ENCODE results near the gene SLC13A5.
A peak's percentile ranks its signal among the peaks of the same experiment; 100 is the strongest.
"Not testable (repeated sequence)": the region's sequence is repeated elsewhere in the genome, so short reads cannot be mapped to it uniquely, and the experiment has no call there.

Gene SLC13A5

GRCh38 chr17:6748617-6749016 lies 35.4 kb upstream of the SLC13A5 start:
- Histone ChIP-seq H3K27ac (ENCODE audit: low read depth, low read length) (no peak overlapping the region), H3K27me3 (ENCODE audit: insufficient read depth, low read length) (peaks cover 13% of the 10 kb centered on the region; the same call in 1 of the 2 replicates), H3K4me1 (ENCODE audit: control insufficient read depth, insufficient read depth, low read length, unreplicated experiment) (peaks cover 19% of the 10 kb centered on the region), H3K36me3 (ENCODE audit: insufficient read depth, low read length) (no peaks in the 10 kb centered on the region), H2AFZ (ENCODE audit: low read length, unreplicated experiment) (no peak overlapping the region), H3K4me3 (ENCODE audit: low read depth, low read length) (no peak overlapping the region), H3K79me2 (ENCODE audit: control insufficient read depth, insufficient read depth, low read length, unreplicated experiment) (no peaks in the 10 kb centered on the region)

GRCh38 chr17:6746665-6747064 lies 33.5 kb upstream of the SLC13A5 start:
- not testable (repeated sequence) for H3K36me3 ChIP-seq (ENCODE audit: insufficient read depth, low read length); H3K4me3 ChIP-seq (ENCODE audit: low read depth, low read length); H3K79me2 ChIP-seq (ENCODE audit: control insufficient read depth, insufficient read depth, low read length, unreplicated experiment); H3K27ac ChIP-seq (ENCODE audit: low read depth, low read length); H3K4me1 ChIP-seq (ENCODE audit: control insufficient read depth, insufficient read depth, low read length, unreplicated experiment); H2AFZ ChIP-seq (ENCODE audit: low read length, unreplicated experiment)
- H3K27me3 ChIP-seq (ENCODE audit: insufficient read depth, low read length): peaks cover 32% of the 10 kb centered on the region

GRCh38 chr17:6729531-6729930 lies 16.4 kb upstream of the SLC13A5 start:
- H3K27me3 ChIP-seq (ENCODE audit: insufficient read depth, low read length): peaks cover 66% of the 10 kb centered on the region
- no peak overlapping the region for H2AFZ ChIP-seq (ENCODE audit: low read length, unreplicated experiment)
- H3K27ac ChIP-seq (ENCODE audit: low read depth, low read length): no peak overlapping the region
- H3K4me1 ChIP-seq (ENCODE audit: control insufficient read depth, insufficient read depth, low read length, unreplicated experiment): no peaks in the 10 kb centered on the region
- H3K79me2 ChIP-seq (ENCODE audit: control insufficient read depth, insufficient read depth, low read length, unreplicated experiment): no peaks in the 10 kb centered on the region
- H3K36me3 ChIP-seq (ENCODE audit: insufficient read depth, low read length): no peaks in the 10 kb centered on the region
- no peak overlapping the region for H3K4me3 ChIP-seq (ENCODE audit: low read depth, low read length)

- H3K36me3 ChIP-seq (ENCODE audit: insufficient read depth, low read length): no peaks in the 10 kb centered on the region
- no peak overlapping the region for H2AFZ ChIP-seq (ENCODE audit: low read length, unreplicated experiment)
- no peak overlapping the region for H3K4me3 ChIP-seq (ENCODE audit: low read depth, low read length)
- no peaks in the 10 kb centered on the region for H3K4me1 ChIP-seq (ENCODE audit: control insufficient read depth, insufficient read depth, low read length, unreplicated experiment)
- H3K27ac ChIP-seq (ENCODE audit: low read depth, low read length): no peak overlapping the region
- peaks cover 65% of the 10 kb centered on the region for H3K27me3 ChIP-seq (ENCODE audit: insufficient read depth, low read length)
- no peaks in the 10 kb centered on the region for H3K79me2 ChIP-seq (ENCODE audit: control insufficient read depth, insufficient read depth, low read length, unreplicated experiment)
Measured at GRCh38 chr17:6724009-6724408, 10.8 kb upstream of the SLC13A5 start.

DNA sequence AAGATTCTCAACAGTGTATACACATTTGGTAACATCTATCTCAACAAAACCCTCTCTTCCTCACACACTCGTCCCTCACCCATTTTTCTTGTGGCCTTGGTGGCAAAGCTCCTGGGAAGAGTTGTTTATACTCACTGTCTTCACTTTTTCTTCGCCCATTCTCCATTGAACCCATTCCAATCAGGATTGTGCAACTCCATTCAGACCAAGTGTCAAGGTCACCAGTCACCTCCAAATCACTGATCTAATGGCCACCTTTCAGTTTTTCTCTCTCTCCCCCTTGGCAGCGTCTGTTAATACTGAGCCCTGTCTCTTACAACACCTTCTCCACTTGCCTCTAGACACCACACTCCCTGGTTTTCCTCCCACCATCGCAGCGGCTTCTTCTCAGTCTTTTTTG lies 8.6 kb upstream of the SLC13A5 start:
- no peaks in the 10 kb centered on the region for H3K4me1 ChIP-seq (ENCODE audit: control insufficient read depth, insufficient read depth, low read length, unreplicated experiment)
- H2AFZ ChIP-seq (ENCODE audit: low read length, unreplicated experiment): no peak overlapping the region
- no peak overlapping the region for H3K4me3 ChIP-seq (ENCODE audit: low read depth, low read length)
- H3K27me3 ChIP-seq (ENCODE audit: insufficient read depth, low read length): peaks cover 56% of the 10 kb centered on the region
- no peaks in the 10 kb centered on the region for H3K36me3 ChIP-seq (ENCODE audit: insufficient read depth, low read length)
- H3K27ac ChIP-seq (ENCODE audit: low read depth, low read length): no peak overlapping the region
- H3K79me2 ChIP-seq (ENCODE audit: control insufficient read depth, insufficient read depth, low read length, unreplicated experiment): no peaks in the 10 kb centered on the region

- Histone ChIP-seq H3K4me1 (ENCODE audit: control insufficient read depth, insufficient read depth, low read length, unreplicated experiment) (no peaks in the 10 kb centered on the region), H3K4me3 (ENCODE audit: low read depth, low read length) (no peak overlapping the region), H2AFZ (ENCODE audit: low read length, unreplicated experiment) (no peak overlapping the region), H3K79me2 (ENCODE audit: control insufficient read depth, insufficient read depth, low read length, unreplicated experiment) (no peaks in the 10 kb centered on the region), H3K36me3 (ENCODE audit: insufficient read depth, low read length) (no peaks in the 10 kb centered on the region), H3K27me3 (ENCODE audit: insufficient read depth, low read length) (peaks cover 58% of the 10 kb centered on the region), H3K27ac (ENCODE audit: low read depth, low read length) (no peak overlapping the region)
Measured at GRCh38 chr17:6716736-6717135, 3.6 kb upstream of the SLC13A5 start.

DNA sequence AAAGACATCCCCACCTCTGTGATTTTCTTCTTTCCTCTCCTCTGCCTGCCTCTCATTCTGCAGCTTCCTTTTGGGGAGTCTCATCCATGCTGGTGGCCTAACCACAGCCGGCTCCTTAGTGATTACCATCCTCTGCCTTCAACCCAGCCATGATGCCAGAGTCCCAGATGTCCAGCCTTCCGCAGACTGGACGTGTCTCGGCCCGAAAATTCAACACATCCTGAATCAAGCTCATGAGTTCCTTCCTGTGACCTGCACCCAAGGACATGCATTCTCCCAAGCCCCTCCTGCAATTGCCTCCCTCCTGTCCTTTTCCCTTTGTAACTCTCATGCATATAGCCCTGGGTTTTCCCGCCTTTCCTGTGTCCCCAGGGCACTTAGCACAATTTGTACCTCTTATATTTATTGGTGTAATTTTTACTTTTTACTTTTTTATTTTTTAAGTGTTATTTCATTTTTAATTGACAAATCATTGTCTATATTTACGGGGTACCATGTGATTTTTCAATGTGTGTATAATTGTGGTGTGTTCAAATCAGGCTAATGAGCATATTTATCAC lies 1.2 kb upstream of the SLC13A5 start:
- H3K79me2 ChIP-seq (ENCODE audit: control insufficient read depth, insufficient read depth, low read length, unreplicated experiment): no peaks in the 10 kb centered on the region

DNA sequence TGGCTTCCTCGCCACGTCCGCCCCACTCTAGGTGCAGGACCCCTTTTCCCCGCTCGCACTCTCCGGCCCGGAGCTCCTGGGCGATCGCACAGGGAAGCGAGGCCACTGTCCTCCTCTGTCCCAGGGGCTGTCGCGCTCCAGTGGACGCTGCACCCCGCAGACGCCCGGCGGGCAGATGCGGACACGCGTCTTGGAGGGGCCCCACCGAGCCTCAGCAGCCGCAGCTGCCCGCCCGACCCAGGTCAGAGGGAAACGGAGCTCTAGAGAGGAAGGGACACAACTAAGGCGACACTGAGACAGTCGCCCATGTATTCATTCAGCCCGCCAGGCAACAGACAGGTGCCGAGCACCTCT lies 726 bp upstream of the SLC13A5 start:
- Histone ChIP-seq H3K4me3 (ENCODE audit: low read depth, low read length) (peak overlapping the region; percentile 61), H2AFZ (ENCODE audit: low read length, unreplicated experiment) (peak overlapping the region; percentile 51), H3K27ac (ENCODE audit: low read depth, low read length) (no peak overlapping the region), H3K27me3 (ENCODE audit: insufficient read depth, low read length) (peaks cover 48% of the 10 kb centered on the region), H3K36me3 (ENCODE audit: insufficient read depth, low read length) (no peaks in the 10 kb centered on the region), H3K4me1 (ENCODE audit: control insufficient read depth, insufficient read depth, low read length, unreplicated experiment) (no peaks in the 10 kb centered on the region), H3K79me2 (ENCODE audit: control insufficient read depth, insufficient read depth, low read length, unreplicated experiment) (no peaks in the 10 kb centered on the region)

More for the DNA sequence above, 1.2 kb upstream of the SLC13A5 start:
- H3K36me3 ChIP-seq (ENCODE audit: insufficient read depth, low read length): no peaks in the 10 kb centered on the region
- no peak overlapping the region for H2AFZ ChIP-seq (ENCODE audit: low read length, unreplicated experiment)
- no peak overlapping the region for H3K27ac ChIP-seq (ENCODE audit: low read depth, low read length)
- H3K4me1 ChIP-seq (ENCODE audit: control insufficient read depth, insufficient read depth, low read length, unreplicated experiment): no peaks in the 10 kb centered on the region
- no peak overlapping the region for H3K4me3 ChIP-seq (ENCODE audit: low read depth, low read length)
- H3K27me3 ChIP-seq (ENCODE audit: insufficient read depth, low read length): peaks cover 52% of the 10 kb centered on the region

DNA sequence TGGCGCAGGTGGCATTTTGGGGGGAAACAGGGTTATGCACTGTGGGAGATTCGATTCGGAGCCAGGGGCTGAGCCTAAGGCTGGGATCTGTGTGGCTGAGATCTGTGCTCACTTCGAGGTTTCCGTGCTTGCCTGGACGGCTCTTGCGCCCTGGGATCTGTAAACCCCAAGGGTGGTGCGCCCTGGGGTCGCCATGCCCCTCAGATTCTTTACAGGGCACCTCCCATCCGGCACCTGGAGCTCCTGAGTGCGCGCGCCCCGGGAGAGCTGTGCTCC lies 377 bp downstream of the SLC13A5 start:
- Histone ChIP-seq H3K79me2 (ENCODE audit: control insufficient read depth, insufficient read depth, low read length, unreplicated experiment) (no peaks in the 10 kb centered on the region), H3K36me3 (ENCODE audit: insufficient read depth, low read length) (no peaks in the 10 kb centered on the region), H3K27ac (ENCODE audit: low read depth, low read length) (no peak overlapping the region), H3K4me1 (ENCODE audit: control insufficient read depth, insufficient read depth, low read length, unreplicated experiment) (no peaks in the 10 kb centered on the region), H3K27me3 (ENCODE audit: insufficient read depth, low read length) (peaks cover 55% of the 10 kb centered on the region), H3K4me3 (ENCODE audit: low read depth, low read length) (peak overlapping the region; percentile 61), H2AFZ (ENCODE audit: low read length, unreplicated experiment) (no peak overlapping the region)

- Histone ChIP-seq H3K27ac (ENCODE audit: low read depth, low read length) (no peak overlapping the region), H3K4me1 (ENCODE audit: control insufficient read depth, insufficient read depth, low read length, unreplicated experiment) (no peaks in the 10 kb centered on the region), H3K4me3 (ENCODE audit: low read depth, low read length) (no peak overlapping the region), H2AFZ (ENCODE audit: low read length, unreplicated experiment) (no peak overlapping the region), H3K79me2 (ENCODE audit: control insufficient read depth, insufficient read depth, low read length, unreplicated experiment) (no peaks in the 10 kb centered on the region), H3K27me3 (ENCODE audit: insufficient read depth, low read length) (peaks cover 58% of the 10 kb centered on the region), H3K36me3 (ENCODE audit: insufficient read depth, low read length) (no peaks in the 10 kb centered on the region)
Measured at GRCh38 chr17:6712058-6712853, 913 bp downstream of the SLC13A5 start.

GRCh38 chr17:6711681-6712057 lies 1.5 kb downstream of the SLC13A5 start:
- Histone ChIP-seq H3K27me3 (ENCODE audit: insufficient read depth, low read length) (peaks cover 63% of the 10 kb centered on the region), H3K4me3 (ENCODE audit: low read depth, low read length) (no peak overlapping the region)

More at GRCh38 chr17:6711681-6712057, 1.5 kb downstream of the SLC13A5 start:
- Histone ChIP-seq H2AFZ (ENCODE audit: low read length, unreplicated experiment) (no peak overlapping the region), H3K27ac (ENCODE audit: low read depth, low read length) (no peak overlapping the region), H3K36me3 (ENCODE audit: insufficient read depth, low read length) (no peaks in the 10 kb centered on the region), H3K4me1 (ENCODE audit: control insufficient read depth, insufficient read depth, low read length, unreplicated experiment) (no peaks in the 10 kb centered on the region), H3K79me2 (ENCODE audit: control insufficient read depth, insufficient read depth, low read length, unreplicated experiment) (no peaks in the 10 kb centered on the region)

All from ACC112 (cell line).